Measurements from ENCODE around the gene PPEF1. TPM values are rescaled to one million over a fixed set of nuclear protein-coding genes. Genes with fewer than 3 reads are reported as not detected.

The PPEF1 gene
- total RNA-seq, 1 donor from 2014 or later, result 0.58 TPM

- Histone ChIP-seq H3K9me3 (replicated peaks) (peaks cover 4% of the 10 kb centered on the region), H3K4me1 (no peaks in the 10 kb centered on the region), H3K27me3 (ENCODE audit: low read depth) (no peaks in the 10 kb centered on the region), H3K36me3 (no peaks in the 10 kb centered on the region), H3K27ac (replicated peaks) (no peak overlapping the region), H3K4me3 (no peak overlapping the region)
- DNase-seq, result no peak
- intact Hi-C loops (cut with micrococcal nuclease), result no loop called here
- no peak for TF ChIP-seq CTCF (IDR thresholded peaks at IDR 0.05; ENCODE audit: borderline replicate concordance)
Measured at GRCh38 chrX:18709833-18710232, 2.4 kb downstream of the PPEF1 start.

- Histone ChIP-seq H3K36me3 (no peaks in the 10 kb centered on the region), H3K4me3 (no peak overlapping the region), H3K9me3 (replicated peaks) (peaks cover 4% of the 10 kb centered on the region), H3K4me1 (no peaks in the 10 kb centered on the region), H3K27ac (replicated peaks) (no peak overlapping the region), H3K27me3 (ENCODE audit: low read depth) (no peaks in the 10 kb centered on the region)
- intact Hi-C loops (cut with micrococcal nuclease), result no loop called here
- no peak for DNase-seq
- TF ChIP-seq CTCF (IDR thresholded peaks at IDR 0.05; ENCODE audit: borderline replicate concordance), result no peak
Measured at GRCh38 chrX:18714910-18715309, 7.5 kb downstream of the PPEF1 start.

GRCh38 chrX:18719852-18720251 lies 12.4 kb downstream of the PPEF1 start:
- H3K27me3 ChIP-seq (ENCODE audit: low read depth), result no peaks in the 10 kb centered on the region
- TF ChIP-seq CTCF (IDR thresholded peaks at IDR 0.05; ENCODE audit: borderline replicate concordance), result no peak
- no peak overlapping the region for H3K27ac ChIP-seq (replicated peaks)
- intact Hi-C loops (cut with micrococcal nuclease), result no loop called here
- H3K36me3 ChIP-seq, result no peaks in the 10 kb centered on the region
- no peaks in the 10 kb centered on the region for H3K4me1 ChIP-seq
- H3K9me3 ChIP-seq (replicated peaks), result no peaks in the 10 kb centered on the region
- no peak for DNase-seq
- H3K4me3 ChIP-seq, result no peak overlapping the region

GRCh38 chrX:18721683-18722499 lies 14.4 kb downstream of the PPEF1 start:
- no peak for DNase-seq
- H3K4me3 ChIP-seq, result no peak overlapping the region
- H3K9me3 ChIP-seq (replicated peaks), result no peaks in the 10 kb centered on the region
- no peak overlapping the region for H3K27ac ChIP-seq (replicated peaks)
- no peaks in the 10 kb centered on the region for H3K27me3 ChIP-seq (ENCODE audit: low read depth)
- no peaks in the 10 kb centered on the region for H3K4me1 ChIP-seq
- H3K36me3 ChIP-seq, result no peaks in the 10 kb centered on the region
- intact Hi-C loops (cut with micrococcal nuclease), result no loop called here
- TF ChIP-seq CTCF (IDR thresholded peaks at IDR 0.05; ENCODE audit: borderline replicate concordance), result no peak

GRCh38 chrX:18722500-18723071 lies 15.1 kb downstream of the PPEF1 start:
- H3K36me3 ChIP-seq, result no peaks in the 10 kb centered on the region
- intact Hi-C loops (cut with micrococcal nuclease), result no loop called here
- H3K27me3 ChIP-seq (ENCODE audit: low read depth), result no peaks in the 10 kb centered on the region
- H3K9me3 ChIP-seq (replicated peaks), result no peaks in the 10 kb centered on the region
- H3K27ac ChIP-seq (replicated peaks), result no peak overlapping the region
- no peak for DNase-seq
- no peak overlapping the region for H3K4me3 ChIP-seq
- H3K4me1 ChIP-seq, result no peaks in the 10 kb centered on the region
- TF ChIP-seq CTCF (IDR thresholded peaks at IDR 0.05; ENCODE audit: borderline replicate concordance), result no peak
